ENCODE data around the gene ULK1. TPM values are rescaled to one million over a fixed set of nuclear protein-coding genes. Genes with fewer than 3 reads are reported as not detected.
A peak's percentile ranks its signal among the peaks of the same experiment; 100 is the strongest.

The ULK1 gene
- total and polyA plus RNA-seq, 2 experiments from 2014 or later: 8.4 to 33.8 TPM

GRCh38 chr12:131928711-131929580 is 34.5 kb downstream of the ULK1 start, which contains the start of gene PUS1:
Gene PUS1, plus strand, starts transcription at chr12:131929276. Its CDS starts 447 bp downstream, at chr12:131929723.
- Mint-ChIP-seq H3K9me3 (peaks cover 16% of the 10 kb centered on the region), H3K4me1 (peaks cover 16% of the 10 kb centered on the region), H3K4me3 (peak within 1 kb of the TSS; percentile 97), H3K27me3 (ENCODE audit: insufficient read depth, low read depth, poor library complexity) (peaks cover 18% of the 10 kb centered on the region), H3K36me3 (ENCODE audit: low read depth) (peaks cover 44% of the 10 kb centered on the region), H3K27ac (peak within 1 kb of the TSS; percentile 98)
- Histone ChIP-seq H2AFZ (peak within 1 kb of the TSS; percentile 92), H3K79me2 (replicated peaks; ENCODE audit: insufficient read depth) (peaks cover 25% of the 10 kb centered on the region), H3K27ac (ENCODE audit: low read depth) (peak within 1 kb of the TSS; percentile 79; the same call in 1 of the 2 replicates), H3K27me3 (ENCODE audit: insufficient read depth) (no peaks in the 10 kb centered on the region), H3K4me2 (peak within 1 kb of the TSS; percentile 93), H3F3A (replicated peaks; ENCODE audit: low read depth) (0 out of 2 replicates have a peak, but pooled peaks cover 13% of the 10 kb centered on the region), H3K4me3 (peak within 1 kb of the TSS; percentile 95), H3K9me2 (ENCODE audit: insufficient read depth) (no peaks in the 10 kb centered on the region), H3K4me1 (ENCODE audit: insufficient read depth) (peaks cover 9% of the 10 kb centered on the region), H4K20me1 (replicated peaks; ENCODE audit: insufficient read depth) (peaks cover 4% of the 10 kb centered on the region; the same call in 1 of the 2 replicates), H3K36me3 (ENCODE audit: insufficient read depth) (peaks cover 27% of the 10 kb centered on the region)
- ATAC-seq (peak; percentile 80), DNase-seq (ENCODE audit: low spot score) (peak; percentile 96)
- TF ChIP-seq EZH2 (IDR thresholded peaks at IDR 0.05; ENCODE audit: low read depth, unreplicated experiment) (no peak), JUNB (IDR thresholded peaks at IDR 0.05; ENCODE audit: unreplicated experiment) (no peak), REST (IDR thresholded peaks at IDR 0.05; ENCODE audit: unreplicated experiment) (peak; percentile 30), EZH2phosphoT487 (IDR thresholded peaks at IDR 0.05; ENCODE audit: unreplicated experiment) (no peak), POLR2AphosphoS5 (IDR thresholded peaks at IDR 0.05; ENCODE audit: low read depth) (peak; percentile 87), ZNF331 (CRISPR knock-in tag; IDR thresholded peaks at IDR 0.05; ENCODE audit: low read depth) (no peak), NANOG (IDR thresholded peaks at IDR 0.05; ENCODE audit: borderline replicate concordance) (no peak), ZNF462 (CRISPR knock-in tag; IDR thresholded peaks at IDR 0.05) (no peak), CREB1 (CRISPR knock-in tag; IDR thresholded peaks at IDR 0.05; ENCODE audit: low read depth) (no peak), CTCF (conservative IDR thresholded peaks at IDR 0.05; ENCODE audit: low read depth in 2 of 2) (no peak), ZNF114 (CRISPR knock-in tag; IDR thresholded peaks at IDR 0.05) (no peak), ETS1 (IDR thresholded peaks at IDR 0.05) (peak; percentile 72), STAT1 (IDR thresholded peaks at IDR 0.05; ENCODE audit: unreplicated experiment) (no peak)
